Neural cell (in vitro differentiated cells): ENCODE data around the gene XXYLT1. TPM values are rescaled to one million over a fixed set of nuclear protein-coding genes. Genes with fewer than 3 reads are reported as not detected.

ENCODE experiments used
- H2AFZ ChIP-seq: fragments of 200-600, 300-800 bp; sonication (generic), shearing (Covaris generic); 2 replicates; pipeline ENCODE4 v1.6.0; 2014; ENCODE audit warnings: low read depth, mild to moderate bottlenecking, antibody characterized with exemption, low read length, moderate library complexity
- H3F3A ChIP-seq: fragments of 200-600 bp; shearing (Covaris generic); 2 replicates; pipeline ENCODE4 v1.6.1; 2016; ENCODE audit warnings: mild to moderate bottlenecking, moderate library complexity, mixed read lengths, antibody characterized with exemption, low read length; ENCODE audit not compliant: insufficient read depth, poor library complexity, severe bottlenecking
- H3K27ac ChIP-seq: fragments of 200-600, 300-800 bp; sonication (generic), shearing (Covaris generic); 2 replicates; pipeline ENCODE4 v1.5.1; 2014; ENCODE audit warnings: mild to moderate bottlenecking, low read length, moderate library complexity
- H3K27me3 ChIP-seq: fragments of 300-800, 200-600 bp; sonication (generic), shearing (Covaris generic); 2 replicates; pipeline ENCODE4 v1.6.0; 2014; ENCODE audit warnings: mild to moderate bottlenecking, low read depth, low read length, moderate library complexity; ENCODE audit not compliant: insufficient read depth
- H3K36me3 ChIP-seq: fragments of 300-800, 200-600 bp; sonication (generic), shearing (Covaris generic); 2 replicates; pipeline ENCODE4 v1.5.1; 2014; ENCODE audit warnings: mild to moderate bottlenecking, antibody characterized with exemption, low read length, moderate library complexity; ENCODE audit not compliant: insufficient read depth
- H3K4me2 ChIP-seq: fragments of 300-800, 200-600 bp; sonication (generic), shearing (Covaris generic); 2 replicates; pipeline ENCODE4 v1.6.0; 2014; ENCODE audit warnings: mild to moderate bottlenecking, low read length
- H3K4me3 ChIP-seq: fragments of 300-800, 200-600 bp; sonication (generic), shearing (Covaris generic); 2 replicates; pipeline ENCODE4 v1.5.1; 2014; ENCODE audit warnings: mild to moderate bottlenecking, low read length, moderate library complexity
- H3K79me2 ChIP-seq: fragments of 200-600 bp; shearing (Covaris generic); replicated peaks from 2 replicates; pipeline ENCODE4 v1.6.0; 2014; ENCODE audit warnings: mild to moderate bottlenecking, low read length, moderate library complexity; ENCODE audit not compliant: insufficient read depth
- H3K9ac ChIP-seq: fragments of 300-800, 200-600 bp; sonication (generic), shearing (Covaris generic); 2 replicates; pipeline ENCODE4 v1.6.1; 2016; ENCODE audit warnings: mild to moderate bottlenecking, low read length, mixed read lengths
- H3K9me2 ChIP-seq: fragments of 200-600 bp; shearing (Covaris generic); 2 replicates; pipeline ENCODE4 v1.6.1; 2016; ENCODE audit warnings: mild to moderate bottlenecking, low read length, mixed read lengths; ENCODE audit not compliant: insufficient read depth
- H3K9me3 ChIP-seq: fragments of 200-600, 300-800 bp; sonication (generic), shearing (Covaris generic); 2 replicates; pipeline ENCODE4 v1.6.1; 2016; ENCODE audit warnings: mild to moderate bottlenecking, mixed run types, low read length, moderate library complexity, mixed read lengths
- H4K20me1 ChIP-seq: fragments of 200-600 bp; shearing (Covaris generic); 2 replicates; pipeline ENCODE4 v1.6.1; 2016; ENCODE audit warnings: mild to moderate bottlenecking, mixed run types; ENCODE audit not compliant: insufficient read depth
- CTCF ChIP-seq: fragments of 450-650 bp; IDR thresholded peaks from 2 replicates; pipeline ENCODE4 v1.5.1; 2014; ENCODE audit warnings: antibody characterized with exemption, mild to moderate bottlenecking, moderate library complexity; ENCODE audit not compliant: poor library complexity, severe bottlenecking
- EP300 ChIP-seq: fragments of 450-650 bp; conservative IDR thresholded peaks from 2 replicates; pipeline ENCODE4 v1.6.1; 2014; ENCODE audit warnings: antibody characterized with exemption, mild to moderate bottlenecking, moderate library complexity; ENCODE audit not compliant: poor library complexity, severe bottlenecking
- EZH2 ChIP-seq: fragments of 200-600, 300-800 bp; shearing (Covaris generic), sonication (generic); IDR thresholded peaks from 2 replicates; pipeline ENCODE4 v1.6.1; 2014; ENCODE audit warnings: antibody characterized with exemption, low read length, borderline replicate concordance, mild to moderate bottlenecking; ENCODE audit not compliant: insufficient read depth, poor library complexity, severe bottlenecking
- MXI1 ChIP-seq: fragments of 450-650 bp; conservative IDR thresholded peaks from 2 replicates; pipeline ENCODE4 v1.6.1; 2014; ENCODE audit warnings: antibody characterized with exemption, mild to moderate bottlenecking; ENCODE audit not compliant: poor library complexity, severe bottlenecking
- POLR2AphosphoS5 ChIP-seq: IDR thresholded peaks from 2 replicates; pipeline ENCODE4 v1.6.1; 2012
- RAD21 ChIP-seq: fragments of 450-650 bp; conservative IDR thresholded peaks from 2 replicates; pipeline ENCODE4 v1.6.1; 2014; ENCODE audit warnings: antibody characterized with exemption, mild to moderate bottlenecking, moderate library complexity
- SMC3 ChIP-seq: fragments of 450-650 bp; conservative IDR thresholded peaks from 2 replicates; pipeline ENCODE4 v1.6.1; 2014; ENCODE audit warnings: antibody characterized with exemption, mild to moderate bottlenecking, moderate library complexity; ENCODE audit not compliant: poor library complexity
- TAF1 ChIP-seq: IDR thresholded peaks from 2 replicates; pipeline ENCODE4 v1.6.1; 2012; ENCODE audit warnings: low read depth
- polyA plus RNA-seq: library from polyadenylated mRNA; depleted of rRNA; stranded (reverse); fragments of >200 nt; gene quantifications from 2 replicates; pipeline ENCODE4 v1.2.3, GENCODE V29; 2014
- TF ChIP-seq, protein P1 (sequence below): IDR thresholded peaks from 2 replicates; pipeline ENCODE4 v1.6.1; 2012; ENCODE audit warnings: borderline replicate concordance

XXYLT1 gene
- polyA plus RNA-seq, 1 donor from 2014 or later = 25.4 TPM

DNA sequence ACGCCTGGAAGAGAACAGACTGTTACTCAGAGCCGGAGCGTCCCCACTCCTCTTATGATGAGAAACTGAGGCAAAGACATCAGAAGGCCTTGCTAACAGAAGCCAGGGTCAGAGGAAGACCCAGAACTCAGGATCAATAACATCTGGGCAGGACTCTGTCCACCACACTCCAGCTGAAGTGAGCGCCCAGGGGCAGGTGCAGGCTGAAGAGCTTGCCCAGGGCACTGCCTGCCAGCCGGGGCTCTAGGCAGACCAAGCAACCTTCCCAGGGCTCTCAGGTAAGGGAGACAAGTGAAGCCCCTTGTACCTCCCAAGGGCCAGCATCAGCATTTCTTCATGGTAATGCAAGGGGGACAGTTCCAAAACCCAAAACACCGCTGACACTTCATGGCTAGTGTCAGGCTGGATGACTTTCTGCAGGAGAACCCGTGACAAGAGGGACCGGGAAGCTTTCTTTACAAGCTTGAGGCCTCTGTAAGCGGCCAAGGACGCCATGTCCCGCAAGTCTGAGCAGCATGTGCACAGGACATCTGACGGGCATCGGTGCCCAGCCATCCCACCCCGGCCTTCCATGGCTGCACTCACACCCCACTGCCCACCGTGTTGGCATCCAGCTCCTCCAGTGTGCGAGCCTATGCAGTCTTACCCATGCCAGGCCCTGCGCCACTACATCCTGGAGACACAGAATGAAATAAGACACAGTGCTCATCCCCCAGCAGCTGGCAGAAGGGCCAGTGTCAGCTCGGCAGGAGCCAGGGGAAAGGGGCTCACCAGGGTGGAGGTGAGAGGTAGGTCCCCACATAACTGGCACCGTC is 14.1 kb downstream of the XXYLT1 start:
- no peaks in the 10 kb centered on the region for H3K27me3 ChIP-seq
- H3K9me3 ChIP-seq = no peaks in the 10 kb centered on the region
- H3K4me2 ChIP-seq = no peak overlapping the region
- no peak overlapping the region for H3K9ac ChIP-seq
- no peaks in the 10 kb centered on the region for H3F3A ChIP-seq
- no peak overlapping the region for H3K27ac ChIP-seq
- no peaks in the 10 kb centered on the region for H3K9me2 ChIP-seq
- TF ChIP-seq MXI1 = no peak
- TF ChIP-seq EP300 = no peak
- TF ChIP-seq CTCF = no peak
- peaks cover 9% of the 10 kb centered on the region for H3K79me2 ChIP-seq
- no peaks in the 10 kb centered on the region for H3K36me3 ChIP-seq
- no peak overlapping the region for H3K4me3 ChIP-seq
- no peak overlapping the region for H2AFZ ChIP-seq
- H4K20me1 ChIP-seq = no peaks in the 10 kb centered on the region

DNA sequence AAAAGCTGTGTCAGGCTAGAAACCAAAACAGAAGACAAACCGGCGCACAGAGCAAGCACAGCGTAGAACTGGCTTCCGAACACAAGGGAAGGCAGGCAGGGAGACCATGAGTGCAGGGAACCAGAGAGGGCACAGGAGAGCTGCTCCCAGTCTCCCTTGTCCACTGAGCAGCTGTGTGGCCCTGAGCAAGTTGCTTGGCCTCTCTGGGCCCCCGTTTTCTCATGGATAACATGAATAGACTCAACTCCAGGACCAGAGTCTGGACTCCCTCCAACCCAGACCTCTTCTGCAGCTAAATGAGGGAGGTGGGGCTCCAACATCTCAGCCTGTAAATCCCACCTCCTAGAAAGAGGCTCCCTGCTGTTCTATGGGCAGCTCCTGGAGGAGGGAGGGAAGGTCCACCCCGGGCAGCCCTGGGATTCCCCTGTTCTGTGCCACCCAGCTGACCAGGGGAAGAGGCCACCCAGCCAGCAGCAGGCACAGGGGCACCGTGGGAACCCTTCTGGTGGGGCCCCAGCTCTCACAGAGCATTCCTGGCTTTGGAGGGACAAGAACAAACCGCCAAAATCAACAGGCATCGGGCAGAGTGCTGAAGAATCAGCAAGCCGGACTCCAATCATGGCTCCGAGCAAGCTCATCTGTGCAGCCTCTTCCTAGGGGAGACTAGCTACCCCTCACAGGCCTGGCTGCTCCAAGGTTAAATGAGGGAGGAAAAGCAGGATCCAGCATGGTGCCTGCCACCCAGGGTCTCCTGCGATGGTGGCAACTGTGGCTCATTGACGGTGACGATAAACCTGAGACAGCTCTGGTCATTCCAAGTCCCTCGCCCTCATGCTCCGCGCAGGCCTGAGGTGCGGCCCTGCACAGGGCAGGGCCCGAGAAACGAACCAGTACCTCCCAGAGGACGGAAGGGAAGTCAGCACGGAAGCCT is 15.1 kb downstream of the XXYLT1 start:
- Histone ChIP-seq H3K9me2 (no peaks in the 10 kb centered on the region), H3K36me3 (no peaks in the 10 kb centered on the region), H3K27me3 (no peaks in the 10 kb centered on the region), H3K9me3 (no peaks in the 10 kb centered on the region), H3K9ac (no peak overlapping the region), H2AFZ (no peak overlapping the region), H3K4me3 (no peak overlapping the region), H3F3A (no peaks in the 10 kb centered on the region), H3K27ac (no peak overlapping the region), H4K20me1 (no peaks in the 10 kb centered on the region), H3K4me2 (no peak overlapping the region), H3K79me2 (peaks cover 11% of the 10 kb centered on the region)
- TF ChIP-seq EZH2 = no peak
- TF ChIP-seq TAF1 = no peak
- TF ChIP-seq EP300 = no peak

GRCh38 chr3:195255176-195255500 is 15.8 kb downstream of the XXYLT1 start:
- no peak overlapping the region for H3K4me2 ChIP-seq
- no peak overlapping the region for H3K9ac ChIP-seq
- no peaks in the 10 kb centered on the region for H3K9me3 ChIP-seq
- H3K36me3 ChIP-seq = no peaks in the 10 kb centered on the region
- TF ChIP-seq POLR2AphosphoS5 (no peak), CTCF (no peak), SMC3 (no peak), RAD21 (no peak), EZH2 (no peak), MXI1 (no peak), EP300 (no peak), TAF1 (no peak)
- TF ChIP-seq, protein P1, sequence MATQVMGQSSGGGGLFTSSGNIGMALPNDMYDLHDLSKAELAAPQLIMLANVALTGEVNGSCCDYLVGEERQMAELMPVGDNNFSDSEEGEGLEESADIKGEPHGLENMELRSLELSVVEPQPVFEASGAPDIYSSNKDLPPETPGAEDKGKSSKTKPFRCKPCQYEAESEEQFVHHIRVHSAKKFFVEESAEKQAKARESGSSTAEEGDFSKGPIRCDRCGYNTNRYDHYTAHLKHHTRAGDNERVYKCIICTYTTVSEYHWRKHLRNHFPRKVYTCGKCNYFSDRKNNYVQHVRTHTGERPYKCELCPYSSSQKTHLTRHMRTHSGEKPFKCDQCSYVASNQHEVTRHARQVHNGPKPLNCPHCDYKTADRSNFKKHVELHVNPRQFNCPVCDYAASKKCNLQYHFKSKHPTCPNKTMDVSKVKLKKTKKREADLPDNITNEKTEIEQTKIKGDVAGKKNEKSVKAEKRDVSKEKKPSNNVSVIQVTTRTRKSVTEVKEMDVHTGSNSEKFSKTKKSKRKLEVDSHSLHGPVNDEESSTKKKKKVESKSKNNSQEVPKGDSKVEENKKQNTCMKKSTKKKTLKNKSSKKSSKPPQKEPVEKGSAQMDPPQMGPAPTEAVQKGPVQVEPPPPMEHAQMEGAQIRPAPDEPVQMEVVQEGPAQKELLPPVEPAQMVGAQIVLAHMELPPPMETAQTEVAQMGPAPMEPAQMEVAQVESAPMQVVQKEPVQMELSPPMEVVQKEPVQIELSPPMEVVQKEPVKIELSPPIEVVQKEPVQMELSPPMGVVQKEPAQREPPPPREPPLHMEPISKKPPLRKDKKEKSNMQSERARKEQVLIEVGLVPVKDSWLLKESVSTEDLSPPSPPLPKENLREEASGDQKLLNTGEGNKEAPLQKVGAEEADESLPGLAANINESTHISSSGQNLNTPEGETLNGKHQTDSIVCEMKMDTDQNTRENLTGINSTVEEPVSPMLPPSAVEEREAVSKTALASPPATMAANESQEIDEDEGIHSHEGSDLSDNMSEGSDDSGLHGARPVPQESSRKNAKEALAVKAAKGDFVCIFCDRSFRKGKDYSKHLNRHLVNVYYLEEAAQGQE = no peak
- H3K27ac ChIP-seq = no peak overlapping the region
- no peak overlapping the region for H3K4me3 ChIP-seq
- no peak overlapping the region for H2AFZ ChIP-seq
- H3K79me2 ChIP-seq = peaks cover 11% of the 10 kb centered on the region
- H3F3A ChIP-seq = no peaks in the 10 kb centered on the region
- H3K9me2 ChIP-seq = no peaks in the 10 kb centered on the region
- H4K20me1 ChIP-seq = no peaks in the 10 kb centered on the region
- no peaks in the 10 kb centered on the region for H3K27me3 ChIP-seq
